Hematopoietic multipotent progenitor cell treated with erythropoietin and hydrocortisone succinate and interleukin-3 and kit ligand, for 8 days (in vitro differentiated cells): ENCODE data around the gene TCP11X2.
A peak's percentile ranks its signal among the peaks of the same experiment; 100 is the strongest.
"Not testable (repeated sequence)": the region's sequence is repeated elsewhere in the genome, so short reads cannot be mapped to it uniquely, and the experiment has no call there.

Source experiments
- DNase-seq: peaks from one replicate; pipeline ENCODE4 v3.0.0-alpha.2; 2015

TCP11X2 gene

GRCh38 chrX:102471762-102472220, at the start of gene TCP11X2:
TSS of gene TCP11X2 (minus strand) at chrX:102471812.
- DNase-seq, result not testable (repeated sequence)

- DNase-seq, result peak; percentile 36
Measured at GRCh38 chrX:102517326-102517725, 45.7 kb upstream of the TCP11X2 start.

DNA sequence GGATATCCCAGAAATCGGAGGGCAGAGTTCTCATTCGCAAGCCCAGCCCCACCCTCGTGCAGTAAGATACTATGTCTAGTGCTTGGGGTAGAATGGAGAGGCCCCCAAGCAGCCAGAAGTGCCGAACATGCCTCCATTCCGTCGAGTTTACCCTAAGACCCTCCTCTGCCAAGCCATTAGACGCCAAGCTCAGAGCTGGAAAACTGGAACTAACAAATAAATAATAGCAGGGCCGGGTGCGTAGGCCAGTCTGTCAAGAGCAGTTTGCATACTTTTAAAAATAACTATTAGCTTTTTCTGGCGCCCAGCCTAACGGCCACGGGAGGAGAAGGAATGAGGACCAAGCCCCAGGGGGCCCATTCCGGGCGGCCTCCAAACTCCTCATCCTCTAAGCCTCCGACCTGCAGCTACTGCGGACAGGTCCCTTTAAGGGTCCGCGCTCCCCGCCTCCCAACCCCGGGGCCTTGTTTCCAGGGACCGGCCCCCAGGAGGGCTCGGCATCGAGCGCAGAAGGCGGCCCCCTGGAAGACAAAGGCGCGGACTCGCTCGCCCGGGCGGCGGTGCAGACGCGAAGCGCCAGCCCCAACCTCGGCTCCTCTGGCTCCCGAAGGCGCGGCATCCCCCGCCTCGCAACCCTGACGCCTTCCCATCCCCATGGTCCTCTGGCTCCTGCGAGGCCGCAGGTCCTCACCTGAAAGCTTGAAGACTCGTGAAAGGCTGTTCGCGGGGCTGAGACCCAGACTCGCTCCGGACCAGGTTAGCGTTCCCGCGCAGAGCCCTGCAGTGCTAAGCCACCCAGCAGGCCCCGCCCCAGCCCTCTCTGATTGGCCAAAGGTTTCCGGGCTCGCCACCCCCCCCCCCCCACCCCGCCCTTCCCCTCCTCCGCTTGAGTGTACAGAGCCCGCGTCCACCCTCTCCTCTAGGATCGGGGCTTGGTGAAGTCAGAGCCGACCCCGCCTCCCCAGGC, 44.6 kb upstream of the TCP11X2 start, which contains the start of gene TMSB15A:
Gene TMSB15A, minus strand, starts transcription at position 765 of the 967 bp plus-strand sequence.
- peak; percentile 23 for DNase-seq

GRCh38 chrX:102514536-102514935, 42.9 kb upstream of the TCP11X2 start:
- no peak for DNase-seq

- DNase-seq, result no peak
Measured at GRCh38 chrX:102498732-102499131, 27.1 kb upstream of the TCP11X2 start.

GRCh38 chrX:102491766-102492165, 20.2 kb upstream of the TCP11X2 start:
- no peak for DNase-seq

GRCh38 chrX:102478765-102479164, 7.2 kb upstream of the TCP11X2 start:
- not testable (repeated sequence) for DNase-seq

DNA sequence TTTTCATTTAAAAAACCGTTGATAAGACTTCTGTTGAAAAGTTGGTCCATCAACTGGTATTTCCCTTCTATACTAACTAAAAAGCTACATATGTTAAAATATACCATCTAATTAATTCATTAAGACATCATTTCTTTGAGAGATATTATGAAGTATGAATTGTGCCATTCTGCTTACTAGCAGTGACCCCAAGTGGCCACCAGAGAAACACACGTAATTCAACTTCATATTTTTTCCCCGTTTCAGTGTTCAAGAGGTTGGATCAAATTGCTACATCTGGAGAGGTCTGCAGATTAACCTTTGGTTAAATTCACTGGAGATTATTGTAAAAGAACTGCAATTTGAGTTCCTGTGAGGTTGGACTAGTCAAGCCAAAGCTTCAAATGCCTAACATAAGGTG, 1.4 kb downstream of the TCP11X2 start:
- not testable (repeated sequence) for DNase-seq

DNA sequence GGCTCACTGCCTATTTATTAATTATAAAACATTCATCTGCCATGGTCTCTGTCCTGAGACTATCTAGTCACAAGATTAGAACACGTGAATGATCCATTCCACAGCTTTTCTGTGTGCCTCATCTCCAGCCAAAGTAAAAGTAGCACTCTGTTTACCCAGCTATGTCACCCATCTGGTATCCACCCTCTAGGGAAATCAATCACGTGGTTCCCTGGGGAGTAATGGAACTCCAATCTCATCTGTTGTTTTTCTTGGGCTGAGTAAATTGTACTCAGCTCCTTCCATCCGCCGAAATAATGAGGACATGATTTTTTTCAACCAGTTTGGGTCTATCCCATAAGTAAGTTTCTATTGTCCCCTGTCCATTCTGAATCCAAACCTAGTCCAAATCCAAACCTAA, 13.0 kb downstream of the TCP11X2 start:
- not testable (repeated sequence) for DNase-seq

DNA sequence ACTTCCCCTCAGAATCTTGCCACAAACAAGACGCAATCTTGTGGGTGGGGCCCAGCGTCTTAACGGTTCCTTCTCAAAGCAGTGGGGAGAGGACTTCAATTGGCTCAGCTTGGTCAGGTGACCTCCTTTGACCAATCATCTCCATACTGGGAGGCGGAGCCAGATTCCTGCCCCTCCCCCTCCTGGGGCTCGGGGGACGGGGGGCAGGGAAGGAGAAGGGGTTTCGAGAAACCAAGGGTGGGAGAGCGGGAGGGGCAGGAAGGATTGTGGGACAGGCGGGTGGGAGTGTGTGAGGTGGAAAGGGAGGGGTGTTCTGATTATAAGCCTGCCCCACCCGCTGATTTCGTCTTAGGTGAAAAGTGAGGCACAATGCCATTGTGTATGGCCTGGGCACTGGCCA, 31.7 kb downstream of the TCP11X2 start, which contains the start of gene NXF2B:
Gene NXF2B, minus strand, starts transcription at position 101 of the 400 bp plus-strand sequence. CDS start 59,972 bp downstream, outside the sequence.
- not testable (repeated sequence) for DNase-seq

GRCh38 chrX:102414493-102414892, 57.1 kb downstream of the TCP11X2 start:
- not testable (repeated sequence) for DNase-seq
